ENCODE measurements around the gene CAPN10.

The CAPN10 gene

GRCh38 chr2:240575101-240575965 is 11.2 kb upstream of the CAPN10 start:
- Histone ChIP-seq H2AFZ (ENCODE audit: low read depth, low read length, severe bottlenecking) (no peak overlapping the region), H3F3A (ENCODE audit: insufficient read depth) (no peaks in the 10 kb centered on the region), H3K9me3 (ENCODE audit: insufficient read depth, low read length) (no peaks in the 10 kb centered on the region), H3K9me2 (replicated peaks; ENCODE audit: insufficient read depth, low read length) (no peaks in the 10 kb centered on the region), H3K36me3 (ENCODE audit: low read length) (no peaks in the 10 kb centered on the region), H3K4me2 (ENCODE audit: low read depth, low read length, poor library complexity, severe bottlenecking) (no peak overlapping the region), H4K20me1 (ENCODE audit: low read depth, low read length) (no peaks in the 10 kb centered on the region; the same call in 1 of the 2 replicates), H3K27ac (ENCODE audit: low read depth, low read length) (no peak overlapping the region), H3K27me3 (ENCODE audit: low read length) (no peaks in the 10 kb centered on the region), H3K4me3 (ENCODE audit: insufficient read depth, low read length, poor library complexity, severe bottlenecking) (no peak overlapping the region), H3K9ac (ENCODE audit: low read length) (no peak overlapping the region), H3K79me2 (ENCODE audit: insufficient read depth, low read length) (0 out of 2 replicates have a peak, but pooled peaks cover 8% of the 10 kb centered on the region)
- no peak for TF ChIP-seq EZH2phosphoT487 (conservative IDR thresholded peaks at IDR 0.05; ENCODE audit: low read length)
- TF ChIP-seq CTCF (IDR thresholded peaks at IDR 0.05; ENCODE audit: insufficient read depth, low read length, poor library complexity, severe bottlenecking) = no peak

- H3K79me2 ChIP-seq (ENCODE audit: insufficient read depth, low read length) = 0 out of 2 replicates have a peak, but pooled peaks cover 11% of the 10 kb centered on the region
- no peak overlapping the region for H3K9ac ChIP-seq (ENCODE audit: low read length)
- no peak overlapping the region for H3K27ac ChIP-seq (ENCODE audit: low read depth, low read length)
- no peak for TF ChIP-seq CTCF (IDR thresholded peaks at IDR 0.05; ENCODE audit: insufficient read depth, low read length, poor library complexity, severe bottlenecking)
- TF ChIP-seq EZH2phosphoT487 (conservative IDR thresholded peaks at IDR 0.05; ENCODE audit: low read length) = no peak
- H3F3A ChIP-seq (ENCODE audit: insufficient read depth) = peaks cover 6% of the 10 kb centered on the region; the same call in 1 of the 2 replicates
- no peaks in the 10 kb centered on the region for H3K9me2 ChIP-seq (replicated peaks; ENCODE audit: insufficient read depth, low read length)
- H2AFZ ChIP-seq (ENCODE audit: low read depth, low read length, severe bottlenecking) = no peak overlapping the region
- no peak overlapping the region for H3K4me2 ChIP-seq (ENCODE audit: low read depth, low read length, poor library complexity, severe bottlenecking)
- no peak overlapping the region for H3K4me3 ChIP-seq (ENCODE audit: insufficient read depth, low read length, poor library complexity, severe bottlenecking)
- H4K20me1 ChIP-seq (ENCODE audit: low read depth, low read length) = no peaks in the 10 kb centered on the region; the same call in 1 of the 2 replicates
- H3K9me3 ChIP-seq (ENCODE audit: insufficient read depth, low read length) = no peaks in the 10 kb centered on the region
- H3K27me3 ChIP-seq (ENCODE audit: low read length) = no peaks in the 10 kb centered on the region
- H3K36me3 ChIP-seq (ENCODE audit: low read length) = no peaks in the 10 kb centered on the region
Observed at GRCh38 chr2:240576036-240576435, 10.5 kb upstream of the CAPN10 start.

GRCh38 chr2:240576436-240577205 is 9.9 kb upstream of the CAPN10 start:
- no peak for TF ChIP-seq CTCF (IDR thresholded peaks at IDR 0.05; ENCODE audit: insufficient read depth, low read length, poor library complexity, severe bottlenecking)
- no peak for TF ChIP-seq EZH2phosphoT487 (conservative IDR thresholded peaks at IDR 0.05; ENCODE audit: low read length)
- no peaks in the 10 kb centered on the region for H3K9me2 ChIP-seq (replicated peaks; ENCODE audit: insufficient read depth, low read length)
- H3K79me2 ChIP-seq (ENCODE audit: insufficient read depth, low read length) = 0 out of 2 replicates have a peak, but pooled peaks cover 15% of the 10 kb centered on the region
- peaks cover 11% of the 10 kb centered on the region; the same call in 1 of the 2 replicates for H3F3A ChIP-seq (ENCODE audit: insufficient read depth)
- H3K4me3 ChIP-seq (ENCODE audit: insufficient read depth, low read length, poor library complexity, severe bottlenecking) = no peak overlapping the region
- H3K9ac ChIP-seq (ENCODE audit: low read length) = no peak overlapping the region
- H3K4me2 ChIP-seq (ENCODE audit: low read depth, low read length, poor library complexity, severe bottlenecking) = no peak overlapping the region
- H3K9me3 ChIP-seq (ENCODE audit: insufficient read depth, low read length) = no peaks in the 10 kb centered on the region
- no peaks in the 10 kb centered on the region for H3K36me3 ChIP-seq (ENCODE audit: low read length)
- H3K27me3 ChIP-seq (ENCODE audit: low read length) = no peaks in the 10 kb centered on the region
- no peaks in the 10 kb centered on the region; the same call in 1 of the 2 replicates for H4K20me1 ChIP-seq (ENCODE audit: low read depth, low read length)
- no peak overlapping the region for H2AFZ ChIP-seq (ENCODE audit: low read depth, low read length, severe bottlenecking)
- H3K27ac ChIP-seq (ENCODE audit: low read depth, low read length) = no peak overlapping the region

All from SU-DHL-6 (cell line).